ENCODE data around the gene ALAS2. TPM values are rescaled to one million over a fixed set of nuclear protein-coding genes. Genes with fewer than 3 reads are reported as not detected.
"Not testable (repeated sequence)": the region's sequence is repeated elsewhere in the genome, so short reads cannot be mapped to it uniquely, and the experiment has no call there.

ALAS2 gene
- total RNA-seq (100 to 1,000 TPM in 1 of 2 donors, 1 to 10 TPM in 1; 2.8 to 111 TPM), polyA plus RNA-seq (under 1 TPM; 0.10 to 0.19 TPM)
- long read RNA-seq, donor 1, partial matches to known transcripts = 0 of 5 reads
- long read RNA-seq, donor 1, other reads (novel, unspliced or antisense) = 0 of 5 reads
- long read RNA-seq, donor 2, partial matches to known transcripts = 0 of 1 reads
- long read RNA-seq, donor 2, other reads (novel, unspliced or antisense) = 0 of 1 reads
- long read RNA-seq, donor 3, partial matches to known transcripts = 0 of 1 reads
- long read RNA-seq, donor 3, other reads (novel, unspliced or antisense) = 0 of 1 reads
- long read RNA-seq, donor 4, partial matches to known transcripts = 0 of 3 reads
- long read RNA-seq, donor 4, other reads (novel, unspliced or antisense) = 0 of 3 reads
- long read RNA-seq, donor 5, transcript ALAS2-210 (11 exons, 1,940 nt) = major isoform, 5 of 15 reads
- long read RNA-seq, donor 5, partial matches to known transcripts = 5 of 15 reads
- long read RNA-seq, donor 5, other reads (novel, unspliced or antisense) = 0 of 15 reads

- 63 to 74% methylated on average over 6 to 7 of the region's 7 CpGs for WGBS, 2 donors
Observed at GRCh38 chrX:55030271-55031205, at the start of gene ALAS2. Gene ALAS2, minus strand, starts transcription at chrX:55030977. Its CDS starts 4,977 bp downstream, at chrX:55026000.

GRCh38 chrX:55074851-55075467 is 44.2 kb upstream of the ALAS2 start, which contains the start of gene PAGE2B:
Gene PAGE2B, plus strand, starts transcription at chrX:55075030. Its CDS starts 1,012 bp downstream, at chrX:55076042.
- DNase-seq = no peak
- H3K4me3 ChIP-seq = no peak within 1 kb of the TSS

More at GRCh38 chrX:55030271-55031205, at the start of gene ALAS2:
- Histone ChIP-seq H3K36me3 (ENCODE audit: control insufficient read depth in 4 of 4, insufficient read depth in 4 of 4, low read length in 4 of 4) (no peaks in the 10 kb centered on the region), H3K4me1 (ENCODE audit: control insufficient read depth in 5 of 5, insufficient read depth in 5 of 5, low read length in 5 of 5) (no peaks in the 10 kb centered on the region), H3K27me3 (ENCODE audit: control insufficient read depth in 3 of 3, insufficient read depth in 3 of 3, low read length in 2 of 3) (peaks cover 0 to 2% (median 0%) of the 10 kb centered on the region in 3 donors), H3K9ac (ENCODE audit: insufficient read depth in 1 of 2, low read length in 2 of 2) (no peak within 1 kb of the TSS), H3K27ac (ENCODE audit: low read depth in 1 of 2, low read length in 1 of 2) (no peak within 1 kb of the TSS), H3K4me3 (no peak within 1 kb of the TSS), H3K9me3 (ENCODE audit: control insufficient read depth in 4 of 4, insufficient read depth in 3 of 4, low read length in 3 of 4) (peaks cover 0 to 3% (median under 1%) of the 10 kb centered on the region in 4 donors)
- no peak for DNase-seq
- no peak for TF ChIP-seq CTCF (IDR thresholded peaks at IDR 0.05; ENCODE audit: control extremely low read depth, extremely low read depth)
- no peak for ATAC-seq (ENCODE audit: insufficient read depth, low FRiP score)

GRCh38 chrX:55072286-55072685 is 41.5 kb upstream of the ALAS2 start:
- H3K27me3 ChIP-seq (ENCODE audit: control insufficient read depth in 3 of 3, insufficient read depth in 3 of 3, low read length in 2 of 3) = no peaks in the 10 kb centered on the region
- H3K4me3 ChIP-seq = no peak overlapping the region
- ATAC-seq (ENCODE audit: insufficient read depth, low FRiP score) (no peak), DNase-seq (no peak)
- 85 to 91% methylated on average over 1 to 3 of the region's 3 CpGs for WGBS, 2 donors
- H3K9ac ChIP-seq (ENCODE audit: insufficient read depth in 1 of 2, low read length in 2 of 2) = no peak overlapping the region
- H3K27ac ChIP-seq (ENCODE audit: low read depth in 1 of 2, low read length in 1 of 2) = no peak overlapping the region
- TF ChIP-seq CTCF (IDR thresholded peaks at IDR 0.05; ENCODE audit: control extremely low read depth, extremely low read depth) = no peak
- peaks cover 0 to 2% (median 0%) of the 10 kb centered on the region in 4 donors for H3K9me3 ChIP-seq (ENCODE audit: control insufficient read depth in 4 of 4, insufficient read depth in 3 of 4, low read length in 3 of 4)
- no peaks in the 10 kb centered on the region for H3K4me1 ChIP-seq (ENCODE audit: control insufficient read depth in 5 of 5, insufficient read depth in 5 of 5, low read length in 5 of 5)
- no peaks in the 10 kb centered on the region for H3K36me3 ChIP-seq (ENCODE audit: control insufficient read depth in 4 of 4, insufficient read depth in 4 of 4, low read length in 4 of 4)

More at GRCh38 chrX:55074851-55075467, 44.2 kb upstream of the ALAS2 start, which contains the start of gene PAGE2B:
- Histone ChIP-seq H3K36me3 (ENCODE audit: control insufficient read depth in 4 of 4, insufficient read depth in 4 of 4, low read length in 4 of 4) (no peaks in the 10 kb centered on the region), H3K27ac (ENCODE audit: low read depth in 1 of 2, low read length in 1 of 2) (no peak within 1 kb of the TSS), H3K9ac (ENCODE audit: insufficient read depth in 1 of 2, low read length in 2 of 2) (no peak within 1 kb of the TSS), H3K9me3 (ENCODE audit: control insufficient read depth in 4 of 4, insufficient read depth in 3 of 4, low read length in 3 of 4) (peaks cover 0 to 2% (median 0%) of the 10 kb centered on the region in 4 donors), H3K27me3 (ENCODE audit: control insufficient read depth in 3 of 3, insufficient read depth in 3 of 3, low read length in 2 of 3) (no peaks in the 10 kb centered on the region), H3K4me1 (ENCODE audit: control insufficient read depth in 5 of 5, insufficient read depth in 5 of 5, low read length in 5 of 5) (no peaks in the 10 kb centered on the region)
- ATAC-seq (ENCODE audit: insufficient read depth, low FRiP score) = no peak
- 84 to 98% methylated on average over 22 to 36 of the region's 36 CpGs for WGBS, 2 donors
- no peak for TF ChIP-seq CTCF (IDR thresholded peaks at IDR 0.05; ENCODE audit: control extremely low read depth, extremely low read depth)

GRCh38 chrX:55067180-55067579 is 36.4 kb upstream of the ALAS2 start:
- H3K9me3 ChIP-seq (ENCODE audit: control insufficient read depth in 4 of 4, insufficient read depth in 3 of 4, low read length in 3 of 4); H3K4me1 ChIP-seq (ENCODE audit: control insufficient read depth in 5 of 5, insufficient read depth in 5 of 5, low read length in 5 of 5); H3K4me3 ChIP-seq; H3K27ac ChIP-seq (ENCODE audit: low read depth in 1 of 2, low read length in 1 of 2); H3K36me3 ChIP-seq (ENCODE audit: control insufficient read depth in 4 of 4, insufficient read depth in 4 of 4, low read length in 4 of 4); H3K9ac ChIP-seq (ENCODE audit: insufficient read depth in 1 of 2, low read length in 2 of 2); ATAC-seq (ENCODE audit: insufficient read depth, low FRiP score); H3K27me3 ChIP-seq (ENCODE audit: control insufficient read depth in 3 of 3, insufficient read depth in 3 of 3, low read length in 2 of 3); DNase-seq: not testable (repeated sequence)
- WGBS, 2 donors = 77 to 85% methylated on average over 2 of the region's 2 CpGs
